CD4-positive, CD25-positive, alpha-beta regulatory T cell (primary cell): Measurements from ENCODE around the gene ANO1. TPM values are rescaled to one million over a fixed set of nuclear protein-coding genes. Genes with fewer than 3 reads are reported as not detected.

ENCODE experiments used
- ATAC-seq, 2 donors: fragments of 150-1000 bp; cut with Tn5 transposase; one replicate each; pipeline ENCODE4 v1.10.0; 2021; ENCODE audit warnings: low read depth in 2 of 2, moderate number of reproducible peaks in 2 of 2, moderate library complexity in 1 of 2
- DNase-seq, 3 donors: peaks; one replicate each; pipeline versions ENCODE4 v3.0.0 to v3.0.0-alpha.2; 2012 to 2022; ENCODE audit warnings: mixed read lengths in 1 of 3
- H3K27ac ChIP-seq: one replicate; pipeline ENCODE4 v1.7.0; 2013; ENCODE audit warnings: mild to moderate bottlenecking, low read length; ENCODE audit not compliant: insufficient read depth, poor library complexity, severe bottlenecking
- H3K27me3 ChIP-seq: one replicate; pipeline ENCODE4 v1.7.0; 2013; ENCODE audit warnings: low read length; ENCODE audit not compliant: control insufficient read depth, insufficient read depth
- H3K36me3 ChIP-seq: one replicate; pipeline ENCODE4 v1.7.0; 2013; ENCODE audit warnings: mild to moderate bottlenecking, low read length, moderate library complexity; ENCODE audit not compliant: control insufficient read depth, insufficient read depth
- H3K4me1 ChIP-seq: 2 replicates; pipeline ENCODE4 v1.7.0; 2013; ENCODE audit warnings: mild to moderate bottlenecking, low read length; ENCODE audit not compliant: insufficient read depth, control insufficient read depth, poor library complexity, severe bottlenecking
- H3K4me3 ChIP-seq: one replicate; pipeline ENCODE4 v1.7.0; 2013; ENCODE audit warnings: low read depth, mild to moderate bottlenecking, low read length, moderate library complexity
- H3K9me3 ChIP-seq, 2 experiments: 1 replicate in 1 of 2; 2 replicates in 1 of 2; pipeline ENCODE4 v1.7.0; 2013; ENCODE audit warnings: low read length in 2 of 2, mild to moderate bottlenecking in 1 of 2, moderate library complexity in 1 of 2; ENCODE audit not compliant: control insufficient read depth in 2 of 2
- H3K27ac Mint-ChIP-seq, 3 donors: one replicate each; pipeline ENCODE4 v1.8.0; 2020 to 2022; ENCODE audit warnings: mild to moderate bottlenecking in 3 of 3, mixed read lengths in 3 of 3, moderate library complexity in 2 of 3
- H3K27me3 Mint-ChIP-seq: one replicate; pipeline ENCODE4 v1.8.0; 2022; ENCODE audit warnings: mild to moderate bottlenecking, mixed read lengths
- H3K36me3 Mint-ChIP-seq: one replicate; pipeline ENCODE4 v1.8.0; 2020; ENCODE audit warnings: mixed read lengths
- H3K4me1 Mint-ChIP-seq, 4 donors: one replicate each; pipeline ENCODE4 v1.8.0; 2020 to 2022; ENCODE audit warnings: mixed read lengths in 4 of 4, mild to moderate bottlenecking in 1 of 4
- H3K4me3 Mint-ChIP-seq, 4 donors: one replicate each; pipeline ENCODE4 v1.8.0; 2020 to 2022; ENCODE audit warnings: mild to moderate bottlenecking in 4 of 4, mixed read lengths in 4 of 4, moderate library complexity in 3 of 4
- H3K9me3 Mint-ChIP-seq, 7 donors: one replicate each; pipeline ENCODE4 v1.8.0; 2020 to 2022; ENCODE audit warnings: mixed read lengths in 7 of 7, mild to moderate bottlenecking in 3 of 7, moderate library complexity in 2 of 7
- polyA plus RNA-seq, 4 donors: library from polyadenylated mRNA; unstranded; fragments of 300-500 nt; fragmentation: Illumina TruSeq; gene quantifications; one replicate each; pipeline ENCODE4 v1.2.3, GENCODE V29; 2021
- total RNA-seq: library from RNA; stranded (reverse); gene quantifications from one replicate; pipeline ENCODE4 v1.2.3, GENCODE V29; 2022

Gene ANO1
- total and polyA plus RNA-seq, 5 donors from 2014 or later: not detected

GRCh38 chr11:70085815-70086769, 8.0 kb downstream of the ANO1 start:
- no peak overlapping the region for H3K4me3 ChIP-seq
- peaks cover 12% of the 10 kb centered on the region for H3K27me3 Mint-ChIP-seq
- H3K36me3 Mint-ChIP-seq: no peaks in the 10 kb centered on the region
- H3K27ac ChIP-seq: no peak overlapping the region
- no peaks in the 10 kb centered on the region for H3K4me1 ChIP-seq
- no peaks in the 10 kb centered on the region for H3K27me3 ChIP-seq
- H3K4me3 Mint-ChIP-seq: no peak overlapping the region
- no peak for ATAC-seq
- no peak for DNase-seq
- H3K4me1 Mint-ChIP-seq: no peaks in the 10 kb centered on the region
- H3K9me3 ChIP-seq: no peaks in the 10 kb centered on the region
- no peaks in the 10 kb centered on the region for H3K36me3 ChIP-seq
- H3K9me3 Mint-ChIP-seq: peaks cover 0 to 2% (median 0%) of the 10 kb centered on the region in 7 donors
- no peak overlapping the region for H3K27ac Mint-ChIP-seq

- Mint-ChIP-seq H3K36me3 (no peaks in the 10 kb centered on the region), H3K4me1 (no peaks in the 10 kb centered on the region), H3K27ac (no peak overlapping the region), H3K4me3 (no peak overlapping the region), H3K9me3 (peaks cover 0 to 2% (median 0%) of the 10 kb centered on the region in 7 donors), H3K27me3 (peaks cover 6% of the 10 kb centered on the region)
- no peak overlapping the region for H3K27ac ChIP-seq
- no peaks in the 10 kb centered on the region for H3K4me1 ChIP-seq
- no peaks in the 10 kb centered on the region for H3K36me3 ChIP-seq
- no peak overlapping the region for H3K4me3 ChIP-seq
- H3K9me3 ChIP-seq: no peaks in the 10 kb centered on the region
- no peaks in the 10 kb centered on the region for H3K27me3 ChIP-seq
- DNase-seq (no peak), ATAC-seq (no peak)
Measured at GRCh38 chr11:70087446-70088167, 9.5 kb downstream of the ANO1 start.

GRCh38 chr11:70088735-70089250, 10.7 kb downstream of the ANO1 start:
- H3K4me1 ChIP-seq: no peaks in the 10 kb centered on the region
- ATAC-seq (no peak), DNase-seq (no peak)
- H3K27me3 ChIP-seq: no peaks in the 10 kb centered on the region
- no peak overlapping the region for H3K27ac Mint-ChIP-seq
- H3K36me3 ChIP-seq: no peaks in the 10 kb centered on the region
- no peaks in the 10 kb centered on the region for H3K36me3 Mint-ChIP-seq
- H3K4me1 Mint-ChIP-seq: no peaks in the 10 kb centered on the region
- no peak overlapping the region for H3K27ac ChIP-seq
- no peak overlapping the region for H3K4me3 ChIP-seq
- H3K27me3 Mint-ChIP-seq: peaks cover 6% of the 10 kb centered on the region
- H3K9me3 ChIP-seq: no peaks in the 10 kb centered on the region
- H3K9me3 Mint-ChIP-seq: peaks cover 0 to 2% (median 0%) of the 10 kb centered on the region in 7 donors
- H3K4me3 Mint-ChIP-seq: no peak overlapping the region

GRCh38 chr11:70089631-70090030, 11.5 kb downstream of the ANO1 start:
- Mint-ChIP-seq H3K27me3 (peaks cover 6% of the 10 kb centered on the region), H3K9me3 (peaks cover 0 to 2% (median 0%) of the 10 kb centered on the region in 7 donors), H3K36me3 (no peaks in the 10 kb centered on the region), H3K4me3 (no peak overlapping the region), H3K27ac (no peak overlapping the region), H3K4me1 (no peaks in the 10 kb centered on the region)
- no peaks in the 10 kb centered on the region for H3K9me3 ChIP-seq
- H3K4me3 ChIP-seq: no peak overlapping the region
- H3K4me1 ChIP-seq: no peaks in the 10 kb centered on the region
- ATAC-seq: no peak
- no peak overlapping the region for H3K27ac ChIP-seq
- DNase-seq: no peak
- no peaks in the 10 kb centered on the region for H3K27me3 ChIP-seq
- H3K36me3 ChIP-seq: no peaks in the 10 kb centered on the region

GRCh38 chr11:70090961-70091381, 12.9 kb downstream of the ANO1 start:
- no peaks in the 10 kb centered on the region for H3K4me1 Mint-ChIP-seq
- peaks cover 0 to 2% (median 0%) of the 10 kb centered on the region in 7 donors for H3K9me3 Mint-ChIP-seq
- H3K36me3 ChIP-seq: no peaks in the 10 kb centered on the region
- no peaks in the 10 kb centered on the region for H3K27me3 ChIP-seq
- no peak overlapping the region for H3K4me3 ChIP-seq
- no peak overlapping the region for H3K27ac Mint-ChIP-seq
- no peak overlapping the region for H3K27ac ChIP-seq
- peaks cover 6% of the 10 kb centered on the region for H3K27me3 Mint-ChIP-seq
- H3K9me3 ChIP-seq: no peaks in the 10 kb centered on the region
- H3K36me3 Mint-ChIP-seq: no peaks in the 10 kb centered on the region
- H3K4me1 ChIP-seq: no peaks in the 10 kb centered on the region
- ATAC-seq (no peak), DNase-seq (no peak)
- no peak overlapping the region for H3K4me3 Mint-ChIP-seq

- H3K4me3 Mint-ChIP-seq: no peak overlapping the region
- H3K27ac Mint-ChIP-seq: no peak overlapping the region
- Histone ChIP-seq H3K9me3 (no peaks in the 10 kb centered on the region), H3K4me1 (no peaks in the 10 kb centered on the region), H3K27me3 (no peaks in the 10 kb centered on the region), H3K27ac (no peak overlapping the region), H3K4me3 (no peak overlapping the region), H3K36me3 (no peaks in the 10 kb centered on the region)
- DNase-seq: no peak
- peaks cover 6% of the 10 kb centered on the region for H3K27me3 Mint-ChIP-seq
- ATAC-seq: no peak
- H3K9me3 Mint-ChIP-seq: peaks cover 0 to 2% (median 0%) of the 10 kb centered on the region in 7 donors
- H3K36me3 Mint-ChIP-seq: no peaks in the 10 kb centered on the region
- no peaks in the 10 kb centered on the region for H3K4me1 Mint-ChIP-seq
Measured at GRCh38 chr11:70091638-70092037, 13.5 kb downstream of the ANO1 start.

- Histone ChIP-seq H3K4me3 (no peak overlapping the region), H3K4me1 (no peaks in the 10 kb centered on the region), H3K9me3 (no peaks in the 10 kb centered on the region), H3K36me3 (no peaks in the 10 kb centered on the region), H3K27ac (no peak overlapping the region), H3K27me3 (no peaks in the 10 kb centered on the region)
- peaks cover 6% of the 10 kb centered on the region for H3K27me3 Mint-ChIP-seq
- H3K36me3 Mint-ChIP-seq: no peaks in the 10 kb centered on the region
- H3K27ac Mint-ChIP-seq: no peak overlapping the region
- H3K9me3 Mint-ChIP-seq: no peaks in the 10 kb centered on the region
- H3K4me1 Mint-ChIP-seq: no peaks in the 10 kb centered on the region
- ATAC-seq (no peak), DNase-seq (no peak)
- H3K4me3 Mint-ChIP-seq: no peak overlapping the region
Measured at GRCh38 chr11:70092959-70093715, 15.0 kb downstream of the ANO1 start.
